ENCODE results near the gene ANP32A. TPM values are rescaled to one million over a fixed set of nuclear protein-coding genes. Genes with fewer than 3 reads are reported as not detected.

The ANP32A gene
- total RNA-seq, 4 donors from 2014 or later, result 33.1 to 65.1 (median 41.1) TPM

- peak overlapping the region in 3 of 4 donors; percentile 55 to 79 (median 62) for H3K27ac ChIP-seq
- 21 to 23% methylated on average over 4 of the region's 4 CpGs for WGBS, 2 donors
These were observed 7.9 kb downstream of the ANP32A start for GRCh38 chr15:68812597-68813431.

GRCh38 chr15:68812069-68812468, 8.6 kb downstream of the ANP32A start:
- no peak for TF ChIP-seq POLR2A (IDR thresholded peaks at IDR 0.05)
- no peak for TF ChIP-seq CTCF (IDR thresholded peaks at IDR 0.05)
- no peak for TF ChIP-seq EP300 (IDR thresholded peaks at IDR 0.05)
- Histone ChIP-seq H3K4me3 (no peak overlapping the region), H3K27ac (peak overlapping the region in 3 of 4 donors; percentile 55 to 79 (median 62)), H3K36me3 (no peaks in the 10 kb centered on the region), H3K27me3 (no peaks in the 10 kb centered on the region), H3K4me1 (peaks cover 0 to 82% (median 44%) of the 10 kb centered on the region in 4 donors), H3K9me3 (no peaks in the 10 kb centered on the region)
- no peak for DNase-seq (ENCODE audit: low spot score in 2 of 2)
- 87 to 89% methylated on average over 8 of the region's 8 CpGs for WGBS, 2 donors

More at GRCh38 chr15:68812597-68813431, 7.9 kb downstream of the ANP32A start:
- no peak overlapping the region for H3K4me3 ChIP-seq
- H3K27me3 ChIP-seq, result no peaks in the 10 kb centered on the region
- TF ChIP-seq CTCF (IDR thresholded peaks at IDR 0.05) (no peak), POLR2A (IDR thresholded peaks at IDR 0.05) (no peak), EP300 (IDR thresholded peaks at IDR 0.05) (no peak)
- H3K9me3 ChIP-seq, result no peaks in the 10 kb centered on the region
- H3K4me1 ChIP-seq, result peaks cover 0 to 74% (median 44%) of the 10 kb centered on the region in 4 donors
- H3K36me3 ChIP-seq, result no peaks in the 10 kb centered on the region
- DNase-seq (ENCODE audit: low spot score in 2 of 2), result no peak

GRCh38 chr15:68809517-68809916, 11.2 kb downstream of the ANP32A start:
- no peak for DNase-seq (ENCODE audit: low spot score in 2 of 2)
- Histone ChIP-seq H3K27ac (no peak overlapping the region), H3K36me3 (no peaks in the 10 kb centered on the region), H3K27me3 (no peaks in the 10 kb centered on the region), H3K4me3 (no peak overlapping the region), H3K4me1 (peaks cover 0 to 67% (median 26%) of the 10 kb centered on the region in 4 donors), H3K9me3 (no peaks in the 10 kb centered on the region)
- TF ChIP-seq CTCF (IDR thresholded peaks at IDR 0.05) (no peak), POLR2A (IDR thresholded peaks at IDR 0.05) (no peak), EP300 (IDR thresholded peaks at IDR 0.05) (no peak)
- 88 to 90% methylated on average over 9 of the region's 9 CpGs for WGBS, 2 donors

GRCh38 chr15:68808770-68809169, 11.9 kb downstream of the ANP32A start:
- Histone ChIP-seq H3K36me3 (no peaks in the 10 kb centered on the region), H3K27me3 (no peaks in the 10 kb centered on the region), H3K4me1 (peaks cover 0 to 62% (median 20%) of the 10 kb centered on the region in 4 donors), H3K27ac (no peak overlapping the region), H3K9me3 (no peaks in the 10 kb centered on the region), H3K4me3 (no peak overlapping the region)
- WGBS, 2 donors, result 39 to 47% methylated on average over 5 of the region's 5 CpGs
- no peak for TF ChIP-seq CTCF (IDR thresholded peaks at IDR 0.05)
- TF ChIP-seq POLR2A (IDR thresholded peaks at IDR 0.05), result no peak
- TF ChIP-seq EP300 (IDR thresholded peaks at IDR 0.05), result no peak
- DNase-seq (ENCODE audit: low spot score in 2 of 2), result no peak

GRCh38 chr15:68808091-68808490, 12.6 kb downstream of the ANP32A start:
- no peaks in the 10 kb centered on the region for H3K27me3 ChIP-seq
- H3K27ac ChIP-seq, result no peak overlapping the region
- H3K4me1 ChIP-seq, result peaks cover 0 to 59% (median 14%) of the 10 kb centered on the region in 4 donors
- no peaks in the 10 kb centered on the region for H3K9me3 ChIP-seq
- DNase-seq (ENCODE audit: low spot score in 2 of 2), result no peak
- no peaks in the 10 kb centered on the region for H3K36me3 ChIP-seq
- 31 to 37% methylated on average over 2 of the region's 2 CpGs for WGBS, 2 donors
- TF ChIP-seq POLR2A (IDR thresholded peaks at IDR 0.05) (no peak), CTCF (IDR thresholded peaks at IDR 0.05) (no peak), EP300 (IDR thresholded peaks at IDR 0.05) (no peak)
- H3K4me3 ChIP-seq, result no peak overlapping the region
